SK-N-SH (cell line): ENCODE measurements around the gene FBXL22.
"Not testable (repeated sequence)": the region's sequence is repeated elsewhere in the genome, so short reads cannot be mapped to it uniquely, and the experiment has no call there.

Experiments used
- POLR2AphosphoS5 ChIP-seq: IDR thresholded peaks from 2 replicates; pipeline ENCODE4 v1.6.1; 2012; ENCODE audit warnings: low read depth, low read length
- SIN3A ChIP-seq: IDR thresholded peaks from 2 replicates; pipeline ENCODE4 v1.6.1; 2012; ENCODE audit warnings: low read depth, mild to moderate bottlenecking, low read length, moderate library complexity, borderline replicate concordance
- TF ChIP-seq, protein P1 (sequence below): fragments of 200-600 bp; sonication (generic); IDR thresholded peaks from 2 replicates; pipeline ENCODE4 v1.6.1; 2017; ENCODE audit warnings: antibody characterized with exemption, mild to moderate bottlenecking, moderate library complexity

DNA sequence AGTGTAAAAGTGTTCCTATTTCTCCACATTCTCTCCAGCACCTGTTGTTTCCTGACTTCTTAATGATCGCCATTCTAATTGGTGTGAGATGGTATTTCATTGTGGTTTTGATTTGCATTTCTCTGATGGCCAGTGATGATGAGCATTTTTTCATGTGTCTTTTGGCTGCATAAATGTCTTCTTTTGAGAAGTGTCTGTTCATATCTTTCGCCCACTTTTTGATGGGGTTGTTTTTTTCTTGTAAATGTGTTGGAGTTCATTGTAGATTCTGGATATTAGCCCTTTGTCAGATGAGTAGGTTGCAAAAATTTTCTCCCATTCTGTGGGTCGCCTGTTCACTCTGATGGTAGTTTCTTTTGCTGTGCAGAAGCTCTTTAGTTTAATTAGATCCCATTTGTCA lies 20.4 kb downstream of the FBXL22 start:
- TF ChIP-seq, protein P1, sequence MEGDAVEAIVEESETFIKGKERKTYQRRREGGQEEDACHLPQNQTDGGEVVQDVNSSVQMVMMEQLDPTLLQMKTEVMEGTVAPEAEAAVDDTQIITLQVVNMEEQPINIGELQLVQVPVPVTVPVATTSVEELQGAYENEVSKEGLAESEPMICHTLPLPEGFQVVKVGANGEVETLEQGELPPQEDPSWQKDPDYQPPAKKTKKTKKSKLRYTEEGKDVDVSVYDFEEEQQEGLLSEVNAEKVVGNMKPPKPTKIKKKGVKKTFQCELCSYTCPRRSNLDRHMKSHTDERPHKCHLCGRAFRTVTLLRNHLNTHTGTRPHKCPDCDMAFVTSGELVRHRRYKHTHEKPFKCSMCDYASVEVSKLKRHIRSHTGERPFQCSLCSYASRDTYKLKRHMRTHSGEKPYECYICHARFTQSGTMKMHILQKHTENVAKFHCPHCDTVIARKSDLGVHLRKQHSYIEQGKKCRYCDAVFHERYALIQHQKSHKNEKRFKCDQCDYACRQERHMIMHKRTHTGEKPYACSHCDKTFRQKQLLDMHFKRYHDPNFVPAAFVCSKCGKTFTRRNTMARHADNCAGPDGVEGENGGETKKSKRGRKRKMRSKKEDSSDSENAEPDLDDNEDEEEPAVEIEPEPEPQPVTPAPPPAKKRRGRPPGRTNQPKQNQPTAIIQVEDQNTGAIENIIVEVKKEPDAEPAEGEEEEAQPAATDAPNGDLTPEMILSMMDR: not testable (repeated sequence)
- TF ChIP-seq SIN3A, POLR2AphosphoS5: not testable (repeated sequence)
